Sigmoid colon (tissue), 4 donors: Measurements from ENCODE around the gene RSF1.

Experiments
- CTCF ChIP-seq, 4 experiments: fragments of 450-650 bp in 3 of 4; fragments of 200-600 bp in 1 of 4; IDR thresholded peaks; one replicate each; pipeline ENCODE4 v1.5.1; 2016 to 2019; ENCODE audit warnings: antibody characterized with exemption in 4 of 4, mild to moderate bottlenecking in 3 of 4, moderate library complexity in 2 of 4
- EP300 ChIP-seq, 4 donors: sonication (generic); formaldehyde crosslinking; IDR thresholded peaks; one replicate each; pipeline ENCODE4 v1.6.1; 2017; ENCODE audit warnings: antibody characterized with exemption in 4 of 4
- POLR2A ChIP-seq, 2 donors: fragments of 450-650 bp; IDR thresholded peaks; one replicate each; pipeline ENCODE4 v1.6.1; 2016; ENCODE audit warnings: antibody characterized with exemption in 2 of 2, mild to moderate bottlenecking in 2 of 2, moderate library complexity in 2 of 2
- POLR2AphosphoS5 ChIP-seq, 4 donors: sonication (generic); formaldehyde crosslinking; IDR thresholded peaks; one replicate each; pipeline ENCODE4 v1.6.1; 2017; ENCODE audit warnings: antibody characterized with exemption in 4 of 4

GRCh38 chr11:77687088-77687487 is 133.4 kb downstream of the RSF1 start:
- TF ChIP-seq POLR2A (IDR thresholded peaks at IDR 0.05) (no peak), CTCF (IDR thresholded peaks at IDR 0.05) (no peak), EP300 (IDR thresholded peaks at IDR 0.05) (no peak), POLR2AphosphoS5 (IDR thresholded peaks at IDR 0.05) (no peak)
